MCF 10A (cell line): Measurements from ENCODE around the gene SARNP. TPM values are rescaled to one million over a fixed set of nuclear protein-coding genes. Genes with fewer than 3 reads are reported as not detected.

ENCODE experiments used
- BruUV-seq: library from RNA; stranded (reverse); fragments of 400-500 nt; replicated peaks from 2 replicates; lab custom pipeline; 2021; lab: Mats Ljungman, UMichigan
- CTCF ChIA-PET: fragments of 300-600 bp; sonication (Branson Sonifier 250); formaldehyde crosslinking; extraction: SDS; loops from one replicate; lab custom pipeline; 2021; ENCODE audit warnings: antibody characterized with exemption, inconsistent platforms; lab: Yijun Ruan, JAX
- POLR2A ChIA-PET: fragments of 300-600, 350-650 bp; sonication (Branson Sonifier 250); formaldehyde crosslinking; extraction: SDS; loops from one replicate; lab custom pipeline; 2020; ENCODE audit warnings: antibody characterized with exemption, inconsistent platforms; lab: Yijun Ruan, JAX
- DNase-seq: peaks from one replicate; pipeline ENCODE4 v3.0.0-alpha.2; 2018; ENCODE audit not compliant: unreplicated experiment
- H3K27ac Mint-ChIP-seq: one replicate; pipeline ENCODE4 v1.8.0; 2022; ENCODE audit warnings: mild to moderate bottlenecking, low read depth, mixed read lengths; ENCODE audit not compliant: unreplicated experiment
- H3K27me3 Mint-ChIP-seq: one replicate; pipeline ENCODE4 v1.8.0; 2022; ENCODE audit warnings: mixed read lengths; ENCODE audit not compliant: insufficient read depth, unreplicated experiment
- H3K36me3 Mint-ChIP-seq: one replicate; pipeline ENCODE4 v1.8.0; 2022; ENCODE audit warnings: mild to moderate bottlenecking, moderate library complexity, mixed read lengths; ENCODE audit not compliant: insufficient read depth, unreplicated experiment
- H3K4me1 Mint-ChIP-seq: one replicate; pipeline ENCODE4 v1.8.0; 2022; ENCODE audit warnings: mixed read lengths; ENCODE audit not compliant: insufficient read depth, unreplicated experiment
- H3K4me3 Mint-ChIP-seq: one replicate; pipeline ENCODE4 v1.8.0; 2022; ENCODE audit warnings: mild to moderate bottlenecking, moderate library complexity, mixed read lengths; ENCODE audit not compliant: unreplicated experiment
- H3K9me3 Mint-ChIP-seq: one replicate; pipeline ENCODE4 v1.8.0; 2022; ENCODE audit warnings: mixed read lengths; ENCODE audit not compliant: unreplicated experiment
- intact Hi-C: fragments of 100-400 bp; cut with micrococcal nuclease; formaldehyde crosslinking; loops from 2 replicates; pipeline ENCODE4 v1.14.1; 2022
- total RNA-seq: library from RNA; stranded (reverse); gene quantifications from 2 replicates; pipeline ENCODE4 v1.2.3, GENCODE V29; 2022
- TF ChIP-seq, protein P1 (sequence below): fragments of 200-600 bp; IDR thresholded peaks from one replicate; pipeline ENCODE4 v1.8.0; 2022; ENCODE audit warnings: antibody characterized with exemption, mild to moderate bottlenecking; ENCODE audit not compliant: unreplicated experiment

Gene SARNP
- total RNA-seq, 1 experiment from 2014 or later, result 61.1 TPM

DNA sequence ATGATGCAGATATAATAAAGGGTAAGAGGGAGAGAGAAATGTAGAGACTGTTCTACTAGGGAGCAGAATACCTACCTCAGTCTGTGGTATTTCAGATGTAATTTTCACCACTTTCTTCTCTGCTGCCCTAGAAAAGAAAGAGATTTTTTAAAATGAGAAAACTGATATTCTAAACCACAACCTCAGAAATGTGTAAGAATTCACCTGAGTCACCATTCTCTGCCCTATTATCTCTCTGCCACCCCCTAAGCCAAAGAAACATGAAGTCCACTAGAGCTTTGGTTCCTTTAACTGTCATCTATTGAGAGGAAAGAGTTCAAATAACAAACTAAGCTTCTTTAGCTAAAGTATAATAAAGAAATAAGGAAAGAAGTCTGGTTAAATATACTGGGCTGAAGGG, 21.6 kb downstream of the SARNP start:
- intact Hi-C loops, result loop anchor here (2.0 kb wide), 1 partner anchor 57 kb away; no protein-coding TSS in a partner anchor
- H3K4me1 Mint-ChIP-seq, result peaks cover 4% of the 10 kb centered on the region
- no peak overlapping the region for H3K4me3 Mint-ChIP-seq
- H3K27me3 Mint-ChIP-seq, result no peaks in the 10 kb centered on the region
- H3K27ac Mint-ChIP-seq, result no peak overlapping the region
- ChIA-PET POLR2A (interaction anchor here (1.4 to 3.7 kb wide), 2 partner anchors 21 to 178 kb away, joined by 4 to 17 read pairs; partner anchors contain the start of genes ORMDL2, RAB5B and SARNP), CTCF (interaction anchor here (0.5 to 2.0 kb wide), 4 partner anchors 17 to 199 kb away, joined by 3 to 16 read pairs (median 3); no protein-coding TSS in a partner anchor)
- peaks cover 94% of the 10 kb centered on the region for H3K36me3 Mint-ChIP-seq
- no TSS peak for BruUV-seq
- TF ChIP-seq, protein P1, sequence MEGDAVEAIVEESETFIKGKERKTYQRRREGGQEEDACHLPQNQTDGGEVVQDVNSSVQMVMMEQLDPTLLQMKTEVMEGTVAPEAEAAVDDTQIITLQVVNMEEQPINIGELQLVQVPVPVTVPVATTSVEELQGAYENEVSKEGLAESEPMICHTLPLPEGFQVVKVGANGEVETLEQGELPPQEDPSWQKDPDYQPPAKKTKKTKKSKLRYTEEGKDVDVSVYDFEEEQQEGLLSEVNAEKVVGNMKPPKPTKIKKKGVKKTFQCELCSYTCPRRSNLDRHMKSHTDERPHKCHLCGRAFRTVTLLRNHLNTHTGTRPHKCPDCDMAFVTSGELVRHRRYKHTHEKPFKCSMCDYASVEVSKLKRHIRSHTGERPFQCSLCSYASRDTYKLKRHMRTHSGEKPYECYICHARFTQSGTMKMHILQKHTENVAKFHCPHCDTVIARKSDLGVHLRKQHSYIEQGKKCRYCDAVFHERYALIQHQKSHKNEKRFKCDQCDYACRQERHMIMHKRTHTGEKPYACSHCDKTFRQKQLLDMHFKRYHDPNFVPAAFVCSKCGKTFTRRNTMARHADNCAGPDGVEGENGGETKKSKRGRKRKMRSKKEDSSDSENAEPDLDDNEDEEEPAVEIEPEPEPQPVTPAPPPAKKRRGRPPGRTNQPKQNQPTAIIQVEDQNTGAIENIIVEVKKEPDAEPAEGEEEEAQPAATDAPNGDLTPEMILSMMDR, result no peak
- no peaks in the 10 kb centered on the region for H3K9me3 Mint-ChIP-seq
- DNase-seq, result no peak

DNA sequence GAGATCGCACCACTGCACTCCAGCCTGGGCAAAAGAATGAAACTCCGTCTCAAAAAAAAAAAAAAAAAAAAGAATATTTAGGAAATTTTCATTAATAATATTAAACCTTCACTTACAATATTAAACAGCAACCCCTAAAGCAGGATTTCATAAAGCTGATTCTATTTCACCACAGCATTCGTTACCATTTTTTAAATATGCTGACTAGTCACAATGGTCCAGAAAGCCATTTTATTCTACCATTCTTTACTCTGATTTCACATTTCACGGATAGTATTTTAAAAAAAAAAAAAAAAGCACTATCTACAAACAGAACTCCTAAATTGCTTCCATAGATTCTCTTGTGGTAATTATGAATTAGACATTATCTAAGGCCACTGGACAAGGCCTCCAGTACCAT, 27.6 kb downstream of the SARNP start:
- TF ChIP-seq, protein P1, result no peak
- H3K27me3 Mint-ChIP-seq, result no peaks in the 10 kb centered on the region
- H3K9me3 Mint-ChIP-seq, result no peaks in the 10 kb centered on the region
- H3K36me3 Mint-ChIP-seq, result peaks cover 89% of the 10 kb centered on the region
- CTCF ChIA-PET, result interaction anchor here (0.6 kb wide), 1 partner anchor 52 kb away, joined by 3 read pairs; no protein-coding TSS in a partner anchor
- no peak overlapping the region for H3K27ac Mint-ChIP-seq
- intact Hi-C loops, result no loop called here
- BruUV-seq, result no TSS peak
- no peak overlapping the region for H3K4me3 Mint-ChIP-seq
- POLR2A ChIA-PET, result interaction anchor here (0.7 to 2.5 kb wide), 2 partner anchors 8 to 28 kb away, joined by 4 to 9 read pairs; partner anchors contain the start of genes ORMDL2 and SARNP
- no peaks in the 10 kb centered on the region for H3K4me1 Mint-ChIP-seq
- DNase-seq, result no peak

DNA sequence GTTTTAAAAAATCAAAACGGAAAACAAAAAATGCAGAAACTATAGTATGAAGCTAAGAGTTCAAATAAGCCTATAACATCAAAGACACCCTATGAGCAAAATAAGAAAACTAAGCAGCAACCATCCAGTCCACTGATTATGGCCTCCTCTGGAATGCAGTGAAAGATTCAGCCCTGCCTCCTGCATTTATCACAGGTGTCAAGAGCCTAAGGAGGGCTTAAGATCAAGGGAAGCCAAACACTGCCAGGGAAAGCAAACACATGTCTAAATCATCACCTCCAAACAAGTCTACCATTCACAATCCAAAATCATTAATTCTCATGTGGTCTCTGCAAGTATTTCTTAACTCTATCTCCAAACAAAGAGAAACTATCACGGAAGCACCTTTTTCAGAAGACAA, 28.4 kb downstream of the SARNP start:
- POLR2A ChIA-PET, result interaction anchor here (0.7 to 2.5 kb wide), 2 partner anchors 28 to 138 kb away, joined by 3 to 9 read pairs; partner anchors contain the start of genes ORMDL2 and SARNP
- H3K27ac Mint-ChIP-seq, result no peak overlapping the region
- H3K9me3 Mint-ChIP-seq, result no peaks in the 10 kb centered on the region
- intact Hi-C loops, result no loop called here
- H3K4me3 Mint-ChIP-seq, result no peak overlapping the region
- H3K36me3 Mint-ChIP-seq, result peaks cover 87% of the 10 kb centered on the region
- no peaks in the 10 kb centered on the region for H3K27me3 Mint-ChIP-seq
- TF ChIP-seq, protein P1, result no peak
- CTCF ChIA-PET, result interaction anchor here (1.7 kb wide), 1 partner anchor 51 kb away, joined by 12 read pairs; no protein-coding TSS in a partner anchor
- no peaks in the 10 kb centered on the region for H3K4me1 Mint-ChIP-seq
- no peak for DNase-seq
- BruUV-seq, result no TSS peak

DNA sequence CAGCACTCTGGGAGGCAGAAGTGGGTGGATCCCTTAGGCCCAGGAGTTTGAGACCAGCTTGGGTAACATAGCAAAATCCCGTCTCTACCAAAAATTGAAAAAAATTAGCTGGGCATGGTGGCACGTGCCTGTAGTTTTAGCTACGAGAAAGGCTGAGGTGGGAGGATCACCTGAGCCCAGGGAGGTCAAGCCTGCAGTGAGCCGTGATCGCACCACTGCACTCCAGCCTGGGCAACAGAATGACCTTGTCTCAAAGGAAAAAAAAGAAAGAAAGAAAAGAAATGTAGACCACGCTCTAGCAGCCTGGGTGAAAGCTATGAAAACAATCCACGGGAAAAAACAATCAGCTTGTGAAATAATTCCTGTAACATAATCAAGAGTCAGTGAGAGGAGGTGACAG, 29.0 kb downstream of the SARNP start:
- CTCF ChIA-PET, result interaction anchor here (0.5 to 1.7 kb wide), 3 partner anchors 13 to 272 kb away, joined by 3 to 12 read pairs (median 3); no protein-coding TSS in a partner anchor
- TF ChIP-seq, protein P1, result no peak
- no peak for DNase-seq
- Mint-ChIP-seq H3K36me3 (peaks cover 87% of the 10 kb centered on the region), H3K27me3 (no peaks in the 10 kb centered on the region), H3K4me3 (no peak overlapping the region), H3K4me1 (no peaks in the 10 kb centered on the region), H3K9me3 (no peaks in the 10 kb centered on the region), H3K27ac (no peak overlapping the region)
- BruUV-seq, result no TSS peak
- POLR2A ChIA-PET, result interaction anchor here (0.7 to 2.5 kb wide), 2 partner anchors 29 to 139 kb away, joined by 3 to 9 read pairs; partner anchors contain the start of genes ORMDL2 and SARNP
- intact Hi-C loops, result no loop called here
